ENCODE data around the gene CHN1. TPM values are rescaled to one million over a fixed set of nuclear protein-coding genes. Genes with fewer than 3 reads are reported as not detected.

Gene CHN1
- total and polyA plus RNA-seq, 12 donors = 7.6 to 40.0 (median 21.8) TPM

- Histone ChIP-seq H3K4me1 (replicated peaks in 1 of 2) (peaks cover 0 to 9% of the 10 kb centered on the region in 2 donors), H3K27ac (no peak overlapping the region), H3K36me3 (replicated peaks in 1 of 2) (no peaks in the 10 kb centered on the region), H3K27me3 (no peaks in the 10 kb centered on the region), H3K9me3 (replicated peaks in 1 of 3) (no peaks in the 10 kb centered on the region), H3K4me3 (no peak overlapping the region)
- 0 to 52% (median 40%) methylated on average over 1 of the region's 1 CpG for WGBS, 4 donors
- DNase-seq = no peak
- intact Hi-C loops (cut with DNase I) = no loop called here
- TF ChIP-seq CTCF (IDR thresholded peaks at IDR 0.05) (no peak), POLR2A (IDR thresholded peaks at IDR 0.05) (no peak)
Measured at GRCh38 chr2:174874085-174874484, 131.1 kb downstream of the CHN1 start.

- TF ChIP-seq POLR2A (IDR thresholded peaks at IDR 0.05) (no peak), CTCF (IDR thresholded peaks at IDR 0.05) (no peak)
- Histone ChIP-seq H3K36me3 (replicated peaks in 1 of 2) (no peaks in the 10 kb centered on the region), H3K4me3 (no peak overlapping the region), H3K4me1 (replicated peaks in 1 of 2) (peaks cover 0 to 5% of the 10 kb centered on the region in 2 donors), H3K9me3 (replicated peaks in 1 of 3) (no peaks in the 10 kb centered on the region), H3K27me3 (no peaks in the 10 kb centered on the region), H3K27ac (no peak overlapping the region)
- no peak for DNase-seq
- intact Hi-C loops (cut with DNase I) = no loop called here
Measured at GRCh38 chr2:174873471-174873870, 131.7 kb downstream of the CHN1 start.

- H3K27ac ChIP-seq = no peak overlapping the region
Measured at GRCh38 chr2:174870787-174871186, 134.4 kb downstream of the CHN1 start.

GRCh38 chr2:174868878-174869277 lies 136.3 kb downstream of the CHN1 start:
- Histone ChIP-seq H3K4me1 (replicated peaks in 1 of 2) (no peaks in the 10 kb centered on the region), H3K4me3 (no peak overlapping the region), H3K27ac (no peak overlapping the region), H3K36me3 (replicated peaks in 1 of 2) (no peaks in the 10 kb centered on the region), H3K27me3 (no peaks in the 10 kb centered on the region), H3K9me3 (replicated peaks in 1 of 3) (no peaks in the 10 kb centered on the region)
- intact Hi-C loops (cut with DNase I) = no loop called here
- TF ChIP-seq CTCF (IDR thresholded peaks at IDR 0.05) = no peak
- no peak for TF ChIP-seq POLR2A (IDR thresholded peaks at IDR 0.05)
- DNase-seq = no peak
- WGBS, 4 donors = 83 to 92% (median 86%) methylated on average over 1 of the region's 1 CpG

More at GRCh38 chr2:174870787-174871186, 134.4 kb downstream of the CHN1 start:
- Histone ChIP-seq H3K4me3 (no peak overlapping the region), H3K36me3 (replicated peaks in 1 of 2) (no peaks in the 10 kb centered on the region), H3K27me3 (no peaks in the 10 kb centered on the region), H3K4me1 (replicated peaks in 1 of 2) (no peaks in the 10 kb centered on the region), H3K9me3 (replicated peaks in 1 of 3) (no peaks in the 10 kb centered on the region)
- no peak for DNase-seq
- intact Hi-C loops (cut with DNase I) = no loop called here
- no peak for TF ChIP-seq CTCF (IDR thresholded peaks at IDR 0.05)
- no peak for TF ChIP-seq POLR2A (IDR thresholded peaks at IDR 0.05)
- 64 to 92% (median 70%) methylated on average over 1 of the region's 1 CpG for WGBS, 4 donors
